GM12892 (cell line): Measurements from ENCODE around the gene VRTN.
"Not testable (repeated sequence)": the region's sequence is repeated elsewhere in the genome, so short reads cannot be mapped to it uniquely, and the experiment has no call there.

ENCODE experiments used
- DNase-seq: peaks from one replicate; pipeline ENCODE4 v3.0.0; 2011; ENCODE audit not compliant: insufficient read length
- FAIRE-seq: peaks from 2 replicates; lab custom pipeline; 2011; peaks lifted over from hg19 to GRCh38; lab: Jason Lieb, UNC
- POLR2A ChIP-seq: IDR thresholded peaks from 2 replicates; pipeline ENCODE4 v1.6.1; 2011; ENCODE audit warnings: low read depth, low read length, control low read depth
- POLR2AphosphoS5 ChIP-seq: IDR thresholded peaks from 2 replicates; pipeline ENCODE4 v1.6.1; 2011; ENCODE audit warnings: low read depth, low read length, control low read depth
- TAF1 ChIP-seq: IDR thresholded peaks from 2 replicates; pipeline ENCODE4 v1.6.1; 2011; ENCODE audit warnings: low read depth, mild to moderate bottlenecking, control low read depth, low read length, borderline replicate concordance

The VRTN gene

DNA sequence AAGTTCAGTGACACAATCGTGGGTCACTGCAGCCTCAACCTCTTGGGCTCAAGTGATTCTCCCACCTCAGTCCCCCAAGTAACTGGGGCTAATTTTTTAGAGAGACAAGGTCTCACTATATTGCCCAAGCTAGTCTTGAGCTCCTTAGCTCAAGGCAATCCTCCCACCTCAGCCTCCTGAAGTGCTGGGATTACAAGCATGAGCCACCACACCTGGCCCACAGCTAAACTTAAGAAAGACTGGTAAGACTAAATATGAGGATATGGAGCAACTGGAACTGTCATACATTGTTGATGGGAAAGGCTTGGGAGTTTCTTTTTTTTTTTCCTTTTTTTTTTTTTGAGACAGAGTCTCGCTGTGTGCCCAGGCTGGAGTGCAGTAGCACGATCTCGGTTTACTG, 34.0 kb downstream of the VRTN start:
- no peak for FAIRE-seq
- TF ChIP-seq POLR2AphosphoS5 (no peak), POLR2A (no peak)
- no peak for DNase-seq

DNA sequence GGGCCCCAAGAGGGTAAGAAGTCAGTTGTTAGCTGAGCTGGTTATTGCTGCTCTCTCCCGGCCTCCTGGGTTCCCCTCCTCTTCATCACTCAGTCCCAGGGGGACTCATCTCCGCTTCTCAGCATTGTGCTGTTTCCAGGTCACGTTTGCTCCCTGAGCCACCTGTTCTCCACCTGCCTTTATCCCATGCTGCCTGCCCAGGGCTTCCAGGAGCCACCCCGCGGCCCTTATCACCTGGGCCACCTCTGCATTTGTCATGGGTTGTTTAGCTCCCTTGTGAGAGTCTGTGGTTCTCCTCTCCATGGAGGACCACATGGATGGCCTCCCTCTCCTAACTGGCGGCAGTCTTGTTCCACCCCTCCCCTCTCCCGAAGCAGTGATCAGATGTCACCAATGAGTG, 41.7 kb downstream of the VRTN start:
- FAIRE-seq (no peak), DNase-seq (no peak)
- TF ChIP-seq POLR2AphosphoS5, result no peak
- no peak for TF ChIP-seq POLR2A
- no peak for TF ChIP-seq TAF1

DNA sequence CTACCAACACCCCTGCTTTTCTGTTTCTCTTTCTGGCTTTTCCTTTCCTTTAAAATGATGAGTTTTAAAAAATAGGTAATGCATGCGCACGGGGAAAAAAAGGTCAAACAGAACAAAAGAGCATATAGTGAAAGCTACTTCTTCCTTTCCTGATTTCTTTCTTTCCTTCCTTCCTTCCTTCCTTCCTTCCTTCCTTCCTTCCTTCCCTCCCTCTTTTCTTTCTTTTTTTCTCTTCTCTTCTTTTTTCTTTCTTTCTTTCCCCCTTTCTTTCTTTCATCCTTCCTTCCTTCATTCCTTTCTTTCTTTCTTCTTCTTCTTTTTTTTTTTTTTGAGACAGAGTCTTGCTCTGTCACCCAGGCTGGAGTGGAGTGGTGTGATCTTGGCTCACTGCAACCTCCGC, 42.2 kb downstream of the VRTN start:
- not testable (repeated sequence) for DNase-seq, FAIRE-seq

DNA sequence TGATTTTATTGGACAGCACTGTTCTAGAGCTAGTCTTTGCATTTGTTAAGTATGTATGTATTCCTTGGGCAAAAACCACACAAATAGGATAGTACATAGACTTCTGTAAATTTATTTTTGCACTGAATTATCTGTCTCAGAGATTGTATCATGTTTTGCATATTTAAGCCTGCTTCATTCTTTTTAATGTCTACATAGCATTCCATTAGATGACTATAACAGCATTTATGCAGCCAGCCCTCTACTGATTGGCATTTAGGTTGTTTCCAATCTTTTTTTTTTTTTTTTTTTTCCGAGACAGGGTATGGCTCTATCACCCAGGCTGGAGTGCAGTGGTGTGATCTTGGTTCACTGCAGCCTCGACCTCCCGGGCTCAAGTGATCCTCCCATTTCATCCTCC, 43.2 kb downstream of the VRTN start:
- FAIRE-seq, result no peak
- TF ChIP-seq POLR2AphosphoS5 (no peak), POLR2A (no peak), TAF1 (no peak)

DNA sequence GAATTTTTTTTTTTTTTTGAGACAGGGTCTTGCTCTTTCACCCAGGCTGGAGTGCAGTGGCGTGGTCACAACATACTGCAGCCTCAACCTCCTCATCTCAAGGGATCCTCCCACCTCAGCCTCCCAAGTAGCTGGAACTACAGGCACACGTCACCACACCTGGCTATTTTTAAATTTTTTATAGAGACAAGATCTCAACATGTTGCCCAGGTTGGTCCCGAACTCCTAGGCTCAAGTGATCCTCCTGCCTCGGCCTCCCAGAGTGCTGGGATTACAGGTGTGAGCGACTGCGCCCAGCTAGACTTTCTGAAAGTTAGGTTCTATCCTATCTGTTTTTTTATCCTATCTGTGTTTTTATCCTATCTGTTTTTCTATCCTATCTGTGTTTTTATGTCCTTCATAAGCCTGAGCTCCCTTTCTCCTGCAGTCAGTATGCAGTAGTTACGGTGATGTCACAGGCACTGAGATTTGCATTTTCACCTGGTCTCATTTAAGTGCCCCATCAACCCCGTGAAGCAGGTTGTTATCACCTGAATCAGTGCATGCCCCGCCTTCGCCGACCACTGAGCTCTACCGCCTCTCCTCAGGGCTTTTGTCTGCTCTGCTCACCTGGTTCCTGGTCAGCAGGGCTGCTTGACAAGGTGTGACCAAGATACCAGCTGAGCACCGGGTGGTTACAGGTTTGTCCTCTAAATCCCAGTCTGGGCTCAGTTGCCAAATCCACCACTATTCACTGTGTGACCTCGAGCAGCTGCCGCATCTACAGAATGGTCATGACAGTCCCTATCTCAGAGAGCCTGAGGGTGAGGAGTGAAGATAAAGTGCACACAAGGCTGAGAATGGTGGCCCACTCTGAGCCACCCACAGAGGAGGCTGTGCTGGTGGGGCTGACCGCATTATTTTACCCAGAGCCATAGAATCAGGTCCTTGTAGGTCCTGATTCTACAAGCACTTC, 44.6 kb downstream of the VRTN start:
- no peak for TF ChIP-seq TAF1
- no peak for TF ChIP-seq POLR2AphosphoS5
- TF ChIP-seq POLR2A, result no peak
- FAIRE-seq, result no peak
- DNase-seq, result no peak

More for the DNA sequence above, 43.2 kb downstream of the VRTN start:
- DNase-seq, result no peak

DNA sequence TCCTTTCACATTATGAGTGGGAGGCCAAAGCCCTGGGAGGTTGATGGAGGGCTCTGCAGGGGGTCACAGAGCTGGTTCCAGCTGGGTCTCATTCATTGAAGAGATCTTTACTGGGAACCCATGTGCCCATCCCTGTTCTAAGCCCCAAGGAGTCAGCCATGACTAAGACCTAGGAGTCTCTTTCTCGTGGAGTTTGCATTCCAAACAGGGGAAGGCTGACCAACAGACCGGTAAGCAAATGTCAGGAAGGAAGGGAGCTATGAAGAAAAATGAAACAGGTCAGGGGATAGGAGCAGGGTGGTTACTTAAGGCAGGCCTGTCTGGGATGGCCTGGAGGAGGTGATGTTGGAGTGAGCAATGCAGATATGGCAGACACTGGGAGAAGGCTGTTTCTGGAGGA, 46.3 kb downstream of the VRTN start:
- no peak for FAIRE-seq
- TF ChIP-seq TAF1, result no peak
- TF ChIP-seq POLR2A, result no peak
- no peak for TF ChIP-seq POLR2AphosphoS5
- no peak for DNase-seq

DNA sequence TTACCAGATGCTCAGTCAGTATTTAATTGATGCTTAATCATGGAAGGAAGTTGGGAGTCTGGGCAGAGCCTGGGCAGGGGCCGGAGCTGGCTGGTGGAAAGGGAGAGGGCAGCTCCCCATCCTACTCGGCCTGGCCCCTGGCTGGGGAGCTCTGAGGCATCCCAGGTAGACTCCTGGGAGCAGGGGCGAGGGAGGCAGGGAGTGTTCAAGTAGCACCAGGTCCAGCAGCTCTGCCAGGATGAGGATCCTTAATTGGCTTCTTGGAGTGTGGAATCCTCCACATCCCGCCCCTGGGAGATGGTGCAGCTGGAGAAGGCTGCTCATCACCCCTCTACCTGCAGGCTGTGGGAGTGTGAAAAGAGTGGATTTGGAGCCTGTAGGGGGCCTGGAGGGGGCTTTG, 46.8 kb downstream of the VRTN start:
- DNase-seq (no peak), FAIRE-seq (no peak)
- TF ChIP-seq TAF1 (no peak), POLR2AphosphoS5 (no peak), POLR2A (no peak)

DNA sequence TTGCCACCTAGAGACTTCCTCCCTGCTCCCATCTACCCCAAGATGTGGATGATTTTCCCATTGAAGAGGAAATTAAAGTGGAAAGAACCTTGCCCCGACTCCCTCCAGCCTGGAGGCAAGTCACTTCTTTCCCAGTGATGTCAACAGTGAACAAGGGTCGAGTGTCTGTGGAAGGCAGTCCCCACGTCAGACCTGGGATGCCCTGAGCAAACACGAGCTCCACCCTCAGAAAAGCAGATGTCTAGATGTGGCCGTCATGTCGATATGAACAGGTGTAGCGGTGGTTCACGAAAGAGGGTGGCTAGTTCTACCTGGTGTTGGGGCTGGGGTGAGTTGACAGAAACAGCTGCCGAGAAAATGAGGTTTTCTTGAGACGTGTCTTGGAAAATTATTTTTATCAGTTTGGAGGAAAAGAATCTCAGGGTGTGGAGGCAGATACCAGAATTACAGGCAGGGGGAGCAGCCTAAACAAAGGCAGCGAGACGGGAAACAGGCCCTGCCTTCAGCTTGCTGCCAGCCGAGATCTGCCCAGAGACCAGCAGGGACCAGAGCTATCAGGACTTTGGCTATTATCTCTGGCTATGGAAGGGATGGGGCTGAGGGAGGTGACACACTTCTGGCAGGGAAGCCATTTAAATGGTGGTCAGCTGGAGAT, 51.9 kb downstream of the VRTN start:
- FAIRE-seq (no peak), DNase-seq (no peak)
- no peak for TF ChIP-seq POLR2AphosphoS5
- TF ChIP-seq POLR2A, result no peak

DNA sequence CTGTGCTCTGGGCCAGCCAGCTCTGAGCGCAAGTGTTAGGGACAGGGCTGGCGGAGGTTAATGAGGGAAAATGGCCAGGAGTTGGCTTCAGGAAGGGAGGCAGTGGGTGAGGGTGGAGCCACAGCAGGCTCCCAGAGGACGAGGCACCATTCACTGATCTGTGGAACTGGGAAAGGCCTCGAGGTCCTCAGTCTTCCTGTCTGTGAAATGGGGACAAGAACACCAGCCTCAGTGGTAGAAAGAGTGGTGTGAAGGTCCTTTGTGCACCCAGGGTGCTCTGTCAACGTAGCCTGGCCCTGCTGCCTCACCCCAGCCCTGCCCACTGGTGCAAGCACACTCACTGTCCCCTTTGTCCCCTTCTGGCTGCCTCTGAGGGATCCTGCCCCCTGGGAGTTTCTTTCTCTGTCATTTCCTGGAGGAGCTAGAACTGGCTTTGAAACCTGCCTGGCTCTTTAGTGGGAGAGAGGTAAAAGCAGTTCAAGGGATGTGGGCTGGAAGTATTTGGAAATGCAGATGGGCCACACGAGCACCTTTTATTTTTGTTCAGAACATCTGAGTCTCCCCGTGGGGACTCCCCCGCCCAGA, 52.7 kb downstream of the VRTN start:
- DNase-seq (no peak), FAIRE-seq (peak; percentile 88)
- TF ChIP-seq POLR2A (no peak), TAF1 (no peak), POLR2AphosphoS5 (no peak)

DNA sequence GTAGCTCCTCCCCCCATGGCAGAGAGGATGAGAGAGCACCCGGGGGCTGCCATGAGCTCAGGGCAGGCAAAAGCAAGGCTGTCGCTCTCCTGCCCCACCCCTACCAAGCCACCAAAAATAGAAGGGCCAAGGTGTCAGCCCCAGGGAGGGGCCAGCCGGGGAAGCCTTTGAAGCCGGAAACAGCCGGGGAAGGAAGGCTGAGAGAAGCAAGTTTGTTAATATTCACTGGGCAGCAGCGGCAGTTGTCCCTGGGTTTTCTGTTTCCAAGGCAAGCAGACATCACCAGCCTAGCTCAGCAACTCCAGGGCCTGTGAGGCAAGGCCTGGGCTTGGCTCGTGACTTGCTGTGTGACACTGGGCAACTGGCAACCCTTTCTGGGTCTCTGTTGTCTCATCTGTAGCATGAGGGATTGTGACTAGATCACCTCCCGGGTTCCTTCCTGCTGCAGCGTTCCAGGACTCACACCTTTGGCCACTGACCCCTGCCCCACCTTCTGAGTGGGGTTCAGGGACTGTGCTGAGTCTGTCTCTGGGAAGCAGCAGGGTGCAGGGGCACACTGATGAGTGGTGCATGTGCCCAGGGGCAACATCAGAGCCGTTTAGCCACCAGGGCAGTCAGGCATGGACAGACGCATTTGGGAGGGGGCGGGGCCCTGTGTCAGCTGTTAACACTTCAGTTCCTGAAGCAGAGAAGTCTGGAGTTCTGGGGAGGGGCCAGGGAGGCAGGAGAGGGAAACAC, 53.4 kb downstream of the VRTN start:
- peak; percentile 70 for DNase-seq
- peak; percentile 88 for FAIRE-seq
- TF ChIP-seq POLR2AphosphoS5 (no peak), POLR2A (peak; percentile 27; the same call in 1 of the 2 replicates)
